CD4-positive, alpha-beta T cell treated with Interleukin-6 for 4 hours (primary cell): ENCODE data around the gene IGF2R.
"Not testable (repeated sequence)": the region's sequence is repeated elsewhere in the genome, so short reads cannot be mapped to it uniquely, and the experiment has no call there.

ENCODE experiments used
- DNase-seq: peaks from one replicate; pipeline ENCODE4 v3.0.0-alpha.2; 2020; ENCODE audit warnings: mixed read lengths

IGF2R gene

GRCh38 chr6:159955945-159956361 lies 12.9 kb upstream of the IGF2R start:
- no peak for DNase-seq

- DNase-seq: no peak
These were observed 11.7 kb upstream of the IGF2R start for GRCh38 chr6:159957071-159957673.

GRCh38 chr6:159959165-159959975 lies 9.5 kb upstream of the IGF2R start:
- no peak for DNase-seq

- DNase-seq: no peak
These were observed 8.9 kb upstream of the IGF2R start for GRCh38 chr6:159959976-159960384.

GRCh38 chr6:159960485-159960884 lies 8.4 kb upstream of the IGF2R start:
- no peak for DNase-seq

GRCh38 chr6:159961528-159961927 lies 7.4 kb upstream of the IGF2R start:
- no peak for DNase-seq

GRCh38 chr6:159963111-159963510 lies 5.8 kb upstream of the IGF2R start:
- DNase-seq: no peak

- DNase-seq: no peak
These were observed 4.8 kb upstream of the IGF2R start for GRCh38 chr6:159964046-159964445.

GRCh38 chr6:159966339-159966738 lies 2.5 kb upstream of the IGF2R start:
- no peak for DNase-seq

- no peak for DNase-seq
These were observed 1.9 kb upstream of the IGF2R start for GRCh38 chr6:159966981-159967380.

- not testable (repeated sequence) for DNase-seq
These were observed 1.3 kb upstream of the IGF2R start for GRCh38 chr6:159967621-159968020.

- peak; percentile 52 for DNase-seq
These were observed 476 bp downstream of the IGF2R start for GRCh38 chr6:159969204-159969912.

- DNase-seq: peak; percentile 17
These were observed 1.0 kb downstream of the IGF2R start for GRCh38 chr6:159969921-159970320.

- DNase-seq: no peak
These were observed 1.8 kb downstream of the IGF2R start for GRCh38 chr6:159970659-159971063.

- no peak for DNase-seq
These were observed 2.7 kb downstream of the IGF2R start for GRCh38 chr6:159971341-159972178.

- DNase-seq: no peak
These were observed 3.8 kb downstream of the IGF2R start for GRCh38 chr6:159972506-159973268.

GRCh38 chr6:159973406-159973805 lies 4.5 kb downstream of the IGF2R start:
- no peak for DNase-seq

- DNase-seq: no peak
These were observed 5.1 kb downstream of the IGF2R start for GRCh38 chr6:159973951-159974350.

GRCh38 chr6:159974932-159975331 lies 6.0 kb downstream of the IGF2R start:
- no peak for DNase-seq

- no peak for DNase-seq
These were observed 7.9 kb downstream of the IGF2R start for GRCh38 chr6:159976686-159977254.

- DNase-seq: no peak
These were observed 8.5 kb downstream of the IGF2R start for GRCh38 chr6:159977255-159977903.
